Measurements from ENCODE around the gene TEDC1.

TEDC1 gene

GRCh38 chr14:105450864-105451720 lies 40.0 kb upstream of the TEDC1 start:
- no peak for TF ChIP-seq ZNF8 (CRISPR knock-in tag; IDR thresholded peaks at IDR 0.05)
- no peak for TF ChIP-seq TOX (CRISPR knock-in tag; IDR thresholded peaks at IDR 0.05; ENCODE audit: borderline replicate concordance)
- TF ChIP-seq BACH2 (CRISPR knock-in tag; IDR thresholded peaks at IDR 0.05; ENCODE audit: borderline replicate concordance): no peak
- no peak for TF ChIP-seq SNAI2 (CRISPR knock-in tag; IDR thresholded peaks at IDR 0.05)
- TF ChIP-seq PATZ1 (CRISPR knock-in tag; IDR thresholded peaks at IDR 0.05; ENCODE audit: borderline replicate concordance): no peak
- no peak for TF ChIP-seq CSRNP3 (CRISPR knock-in tag; IDR thresholded peaks at IDR 0.05)
- no peak for TF ChIP-seq ZC3H10 (CRISPR knock-in tag; IDR thresholded peaks at IDR 0.05)
- no peak for TF ChIP-seq CSDC2 (CRISPR knock-in tag; IDR thresholded peaks at IDR 0.05)
- no peak for TF ChIP-seq GLIS3 (CRISPR knock-in tag; IDR thresholded peaks at IDR 0.05)
- no peak for TF ChIP-seq CREB5 (CRISPR knock-in tag; IDR thresholded peaks at IDR 0.05; ENCODE audit: low read depth)
- no peak for TF ChIP-seq POU6F1 (CRISPR knock-in tag; IDR thresholded peaks at IDR 0.05; ENCODE audit: borderline replicate concordance, low read depth)
- no peak for TF ChIP-seq ZNF565 (CRISPR knock-in tag; conservative IDR thresholded peaks at IDR 0.05; ENCODE audit: low read depth)
- TF ChIP-seq TCF4 (CRISPR knock-in tag; IDR thresholded peaks at IDR 0.05; ENCODE audit: borderline replicate concordance): no peak
- no peak for TF ChIP-seq ZNF70 (CRISPR knock-in tag; IDR thresholded peaks at IDR 0.05)
- no peak for TF ChIP-seq RARB (CRISPR knock-in tag; IDR thresholded peaks at IDR 0.05)
- no peak for TF ChIP-seq ARNTL (CRISPR knock-in tag; IDR thresholded peaks at IDR 0.05; ENCODE audit: borderline replicate concordance, low read depth)
- no peak for TF ChIP-seq PPARA (CRISPR knock-in tag; IDR thresholded peaks at IDR 0.05; ENCODE audit: borderline replicate concordance)
- TF ChIP-seq TSHZ2 (CRISPR knock-in tag; IDR thresholded peaks at IDR 0.05): no peak
- no peak for TF ChIP-seq OSR1 (CRISPR knock-in tag; IDR thresholded peaks at IDR 0.05)
- ATAC-seq: no peak

- ATAC-seq: no peak
- no peak for TF ChIP-seq POU6F1 (CRISPR knock-in tag; IDR thresholded peaks at IDR 0.05; ENCODE audit: borderline replicate concordance, low read depth)
- no peak for TF ChIP-seq CSRNP3 (CRISPR knock-in tag; IDR thresholded peaks at IDR 0.05)
- TF ChIP-seq CSDC2 (CRISPR knock-in tag; IDR thresholded peaks at IDR 0.05): no peak
- no peak for TF ChIP-seq RARB (CRISPR knock-in tag; IDR thresholded peaks at IDR 0.05)
- no peak for TF ChIP-seq GLIS3 (CRISPR knock-in tag; IDR thresholded peaks at IDR 0.05)
- no peak for TF ChIP-seq SNAI2 (CRISPR knock-in tag; IDR thresholded peaks at IDR 0.05)
- TF ChIP-seq ZFP3 (CRISPR knock-in tag; IDR thresholded peaks at IDR 0.05): no peak
- TF ChIP-seq TSHZ2 (CRISPR knock-in tag; IDR thresholded peaks at IDR 0.05): no peak
- TF ChIP-seq BACH2 (CRISPR knock-in tag; IDR thresholded peaks at IDR 0.05; ENCODE audit: borderline replicate concordance): no peak
These were observed 38.1 kb upstream of the TEDC1 start for GRCh38 chr14:105452963-105453362.

All from SK-N-SH treated with all-trans-retinoic acid at 6 μM for 48 hours (cell line).